Suppressor macrophage treated with lipopolysaccharide for 1 hour (primary cell): ENCODE results near the gene NOL6.
"Not testable (repeated sequence)": the region's sequence is repeated elsewhere in the genome, so short reads cannot be mapped to it uniquely, and the experiment has no call there.

Experiments used
- DNase-seq, 3 donors: peaks; one replicate each; pipeline ENCODE4 v3.0.0-alpha.2; 2020 to 2022

NOL6 gene

GRCh38 chr9:33473643-33474352 lies at the start of gene NOL6:
Gene NOL6, minus strand, starts transcription at chr9:33473924. Its CDS starts 82 bp downstream, at chr9:33473842.
- DNase-seq = peak; percentile 99 to 100 (median 99)

GRCh38 chr9:33521861-33522260 lies 48.1 kb upstream of the NOL6 start:
- DNase-seq = not testable (repeated sequence)

GRCh38 chr9:33517934-33518577 lies 44.3 kb upstream of the NOL6 start:
- peak; percentile 25 to 44 (median 41) for DNase-seq

- peak; percentile 60 to 64 (median 64) for DNase-seq
These were observed 43.6 kb upstream of the NOL6 start for GRCh38 chr9:33517373-33517772.

- not testable (repeated sequence) for DNase-seq
These were observed 42.7 kb upstream of the NOL6 start for GRCh38 chr9:33516397-33516796.

- not testable (repeated sequence) for DNase-seq
These were observed 41.7 kb upstream of the NOL6 start for GRCh38 chr9:33515342-33515995.

- not testable (repeated sequence) for DNase-seq
These were observed 38.8 kb upstream of the NOL6 start for GRCh38 chr9:33512535-33512934.

GRCh38 chr9:33511184-33511517 lies 37.4 kb upstream of the NOL6 start:
- not testable (repeated sequence) for DNase-seq

- DNase-seq = peak; percentile 68 to 77 (median 68)
These were observed 36.8 kb upstream of the NOL6 start for GRCh38 chr9:33510262-33511183.

GRCh38 chr9:33506626-33507370 lies 33.1 kb upstream of the NOL6 start:
- DNase-seq = peak; percentile 59 to 90 (median 64)

GRCh38 chr9:33498387-33498786 lies 24.7 kb upstream of the NOL6 start:
- DNase-seq = peak; percentile 9 to 53 (median 34)

GRCh38 chr9:33493819-33494218 lies 20.1 kb upstream of the NOL6 start:
- DNase-seq = not testable (repeated sequence)

- no peak for DNase-seq
These were observed 15.3 kb upstream of the NOL6 start for GRCh38 chr9:33489066-33489465.

- not testable (repeated sequence) for DNase-seq
These were observed 11.6 kb upstream of the NOL6 start for GRCh38 chr9:33485312-33485711.

- no peak for DNase-seq
These were observed 7.3 kb upstream of the NOL6 start for GRCh38 chr9:33480976-33481375.

- DNase-seq = no peak
These were observed 6.4 kb upstream of the NOL6 start for GRCh38 chr9:33480106-33480505.

- no peak for DNase-seq
These were observed 2.8 kb upstream of the NOL6 start for GRCh38 chr9:33476503-33476902.

GRCh38 chr9:33475357-33475756 lies 1.6 kb upstream of the NOL6 start:
- no peak for DNase-seq

- DNase-seq = peak; percentile 36 to 44 (median 39)
These were observed 676 bp downstream of the NOL6 start for GRCh38 chr9:33472881-33473615.

GRCh38 chr9:33472171-33472880 lies 1.4 kb downstream of the NOL6 start:
- no peak for DNase-seq

- DNase-seq = no peak
These were observed 2.4 kb downstream of the NOL6 start for GRCh38 chr9:33471361-33471760.
